Measurements from ENCODE around the gene TP53I11.

Gene TP53I11

GRCh38 chr11:44939673-44940395, 10.8 kb downstream of the TP53I11 start:
- DNase-seq (ENCODE audit: low spot score) = no peak

GRCh38 chr11:44938066-44938691, 12.5 kb downstream of the TP53I11 start:
- DNase-seq (ENCODE audit: low spot score) = no peak

DNA sequence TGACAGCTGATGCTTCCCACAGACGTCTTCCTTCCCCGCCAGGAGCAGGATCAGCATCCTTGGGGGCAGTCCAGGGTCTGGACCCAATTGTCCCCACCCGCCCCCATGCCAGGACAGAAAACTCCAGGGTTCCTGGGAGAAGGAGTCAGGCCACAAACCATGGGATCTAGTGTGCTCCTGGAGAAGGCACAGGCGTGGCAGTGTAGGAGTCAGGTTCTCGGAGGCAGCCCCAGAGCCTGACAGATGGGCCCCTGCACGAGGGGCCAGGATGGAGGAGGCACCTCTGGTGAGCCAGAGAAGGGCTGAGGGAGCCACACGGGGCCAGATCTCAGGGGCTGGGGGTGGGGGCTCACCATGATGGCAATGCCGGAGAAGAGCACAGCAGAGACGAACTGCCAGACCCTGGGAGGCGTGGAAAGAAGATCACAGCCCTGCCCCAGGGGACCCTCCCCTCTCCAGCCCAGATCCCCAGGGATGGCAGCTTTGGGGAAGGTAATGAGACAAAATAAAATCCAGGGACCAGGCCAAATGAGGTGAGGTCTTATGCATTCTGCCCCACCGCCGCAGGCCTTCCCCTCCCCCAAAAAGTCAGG, 13.6 kb downstream of the TP53I11 start:
- no peak for DNase-seq (ENCODE audit: low spot score)

GRCh38 chr11:44936525-44936924, 14.2 kb downstream of the TP53I11 start:
- peak; percentile 76 for DNase-seq (ENCODE audit: low spot score)

DNA sequence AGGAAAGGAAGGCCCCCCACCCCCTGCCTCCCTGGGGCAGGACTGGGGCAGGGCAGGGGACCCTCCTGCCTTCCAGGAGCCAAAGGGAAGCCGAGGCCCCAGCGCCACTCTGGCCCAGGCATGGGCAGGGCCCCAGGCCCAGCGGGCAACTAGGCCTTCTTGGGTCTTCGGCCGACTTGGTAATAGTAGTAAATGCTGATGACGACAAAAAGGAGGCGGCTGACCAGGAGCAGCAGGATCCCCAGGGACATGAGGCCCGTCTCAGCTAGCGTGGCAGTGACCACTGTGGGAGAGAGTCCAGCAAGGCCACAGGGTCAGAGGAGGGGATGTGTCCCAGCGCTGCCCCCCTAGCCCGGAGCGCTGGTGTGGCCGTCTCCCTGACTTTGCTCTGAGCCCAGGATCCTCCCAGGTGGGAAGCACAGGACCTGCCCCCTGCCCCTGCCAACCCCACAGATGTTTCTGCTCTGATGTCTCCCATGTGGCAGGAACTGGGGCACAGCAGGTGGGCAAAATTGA, 15.9 kb downstream of the TP53I11 start:
- no peak for DNase-seq (ENCODE audit: low spot score)

DNA sequence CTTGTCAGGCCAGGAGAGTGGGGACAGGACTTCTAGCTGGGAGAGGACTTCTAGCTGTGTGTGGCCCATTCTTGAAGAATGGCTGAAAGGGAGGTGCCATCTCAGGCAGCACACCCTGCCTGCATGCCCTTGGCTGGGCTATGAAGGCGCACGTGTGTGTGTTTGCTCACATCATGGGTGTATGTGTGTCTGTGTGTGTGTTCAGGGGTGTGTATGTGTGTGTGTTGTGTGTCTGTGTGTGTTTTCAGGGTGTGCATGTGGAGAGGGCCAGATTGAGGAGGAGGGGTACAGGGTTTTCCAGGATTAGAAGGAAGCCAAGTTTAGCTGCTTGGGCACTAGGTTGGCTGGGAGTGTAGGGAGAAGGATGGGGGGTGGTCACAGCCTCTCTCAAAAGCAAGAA, 16.6 kb downstream of the TP53I11 start:
- no peak for DNase-seq (ENCODE audit: low spot score)

DNA sequence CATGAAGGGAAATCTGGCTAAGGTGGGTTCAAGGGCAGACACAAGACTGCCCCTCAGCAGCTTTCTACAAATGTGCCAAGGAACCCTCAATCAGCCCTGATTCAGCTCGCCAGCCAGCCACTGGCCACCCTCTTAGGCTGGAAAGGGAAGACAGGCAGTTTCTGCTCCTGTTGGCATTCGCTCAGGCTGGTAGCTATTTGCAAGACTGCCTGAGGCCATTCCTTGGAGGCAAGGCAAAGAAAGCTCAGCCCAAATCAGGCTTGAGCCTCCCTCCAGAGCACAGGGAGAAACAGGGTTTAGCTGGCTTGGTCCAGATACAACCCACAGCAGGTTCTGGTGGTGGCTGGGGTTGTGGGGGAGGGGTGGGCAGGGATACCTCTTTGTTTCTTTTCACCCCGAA, 19.2 kb downstream of the TP53I11 start:
- no peak for DNase-seq (ENCODE audit: low spot score)

GRCh38 chr11:44930588-44931302, 19.9 kb downstream of the TP53I11 start:
- DNase-seq (ENCODE audit: low spot score) = no peak

DNA sequence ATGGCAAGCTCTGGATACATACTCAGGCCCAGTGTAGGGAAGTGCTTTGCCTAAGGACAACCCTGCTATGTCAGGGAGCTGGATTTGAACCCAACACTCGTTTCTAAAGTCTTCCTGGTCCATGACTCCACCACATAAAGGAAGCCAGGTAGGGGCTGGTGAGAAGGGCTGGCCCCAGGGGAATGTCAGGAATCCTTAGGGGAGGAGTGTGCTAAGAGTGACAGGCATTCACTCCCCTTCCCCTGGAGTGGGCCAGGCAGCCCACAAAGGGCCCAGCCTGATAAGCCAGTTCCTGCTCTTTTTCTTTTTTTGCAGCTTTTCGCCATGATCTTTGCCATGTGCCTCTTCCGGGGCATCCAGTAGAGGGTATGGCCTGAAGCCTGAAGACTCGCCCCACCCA, 21.9 kb downstream of the TP53I11 start:
- DNase-seq (ENCODE audit: low spot score) = no peak

DNA sequence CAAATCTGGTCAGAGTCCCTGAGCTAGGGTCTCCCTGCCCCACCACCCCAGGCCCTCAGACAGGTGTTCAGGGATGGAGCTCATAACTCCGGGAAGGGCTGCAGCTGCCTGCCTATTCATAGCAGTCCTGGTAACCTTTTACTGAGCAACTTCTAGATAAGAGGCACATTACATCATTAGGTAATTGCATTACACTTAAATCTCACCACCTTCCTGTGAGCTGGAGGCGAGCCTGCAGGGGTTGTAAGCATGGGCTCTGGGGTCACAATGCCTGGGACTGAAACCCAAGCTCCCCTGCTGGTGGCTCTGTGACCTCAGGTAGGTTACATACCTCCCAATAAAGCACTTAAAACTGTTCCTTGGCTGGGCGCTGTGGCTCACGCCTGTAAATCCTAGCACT, 22.5 kb downstream of the TP53I11 start:
- no peak for DNase-seq (ENCODE audit: low spot score)

DNA sequence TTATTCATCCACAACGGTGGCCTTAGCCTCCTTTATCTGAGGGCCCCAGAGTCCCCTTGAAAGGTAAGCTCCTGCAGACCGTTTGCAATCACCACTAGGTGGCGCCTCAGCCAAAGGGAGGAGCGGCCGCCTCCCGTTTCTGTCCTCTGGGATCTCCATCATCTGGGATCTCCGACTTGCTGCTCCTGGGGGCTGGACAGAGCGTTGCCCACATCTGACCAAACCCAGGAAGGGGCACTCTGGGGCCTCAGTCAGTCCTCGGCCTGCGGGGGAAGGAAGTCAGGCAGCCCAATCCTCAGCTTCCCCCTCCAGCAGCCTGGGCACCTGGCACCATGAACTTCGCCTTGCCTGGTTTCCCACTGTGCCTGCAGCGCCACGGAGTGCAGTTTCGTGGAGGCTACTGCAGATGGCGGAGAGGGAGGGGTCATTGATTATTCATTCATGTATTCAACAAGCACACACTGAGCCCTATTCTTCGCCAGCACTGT, 23.5 kb downstream of the TP53I11 start:
- peak; percentile 57 for DNase-seq (ENCODE audit: low spot score)

- DNase-seq (ENCODE audit: low spot score) = no peak
These were observed 24.6 kb downstream of the TP53I11 start for GRCh38 chr11:44926036-44926435.

- no peak for DNase-seq (ENCODE audit: low spot score)
These were observed 26.9 kb downstream of the TP53I11 start for GRCh38 chr11:44923806-44924205.

DNA sequence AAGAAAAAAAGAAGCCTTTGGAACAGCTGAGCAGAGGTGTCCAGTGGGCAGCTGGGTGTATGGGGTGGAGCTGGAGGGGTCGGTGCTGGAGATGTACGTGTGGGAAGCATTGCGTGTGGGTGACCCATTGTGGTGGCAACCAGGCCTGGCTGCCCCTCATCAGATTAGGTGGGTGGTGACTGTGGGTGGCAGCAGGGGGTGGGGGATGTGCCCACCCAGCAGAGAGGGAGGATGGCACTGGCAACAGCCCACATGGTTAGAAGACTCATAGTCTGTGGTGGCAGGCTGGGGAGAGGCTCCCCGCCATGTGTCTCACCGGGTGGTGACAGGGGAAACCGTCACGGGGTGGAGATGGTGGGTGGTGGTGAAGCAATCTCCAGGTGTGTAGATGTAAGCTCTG, 27.6 kb downstream of the TP53I11 start:
- DNase-seq (ENCODE audit: low spot score) = no peak

- DNase-seq (ENCODE audit: low spot score) = no peak
These were observed 30.2 kb downstream of the TP53I11 start for GRCh38 chr11:44920451-44920850.

- DNase-seq (ENCODE audit: low spot score) = no peak
These were observed 32.9 kb downstream of the TP53I11 start for GRCh38 chr11:44917741-44918140.

DNA sequence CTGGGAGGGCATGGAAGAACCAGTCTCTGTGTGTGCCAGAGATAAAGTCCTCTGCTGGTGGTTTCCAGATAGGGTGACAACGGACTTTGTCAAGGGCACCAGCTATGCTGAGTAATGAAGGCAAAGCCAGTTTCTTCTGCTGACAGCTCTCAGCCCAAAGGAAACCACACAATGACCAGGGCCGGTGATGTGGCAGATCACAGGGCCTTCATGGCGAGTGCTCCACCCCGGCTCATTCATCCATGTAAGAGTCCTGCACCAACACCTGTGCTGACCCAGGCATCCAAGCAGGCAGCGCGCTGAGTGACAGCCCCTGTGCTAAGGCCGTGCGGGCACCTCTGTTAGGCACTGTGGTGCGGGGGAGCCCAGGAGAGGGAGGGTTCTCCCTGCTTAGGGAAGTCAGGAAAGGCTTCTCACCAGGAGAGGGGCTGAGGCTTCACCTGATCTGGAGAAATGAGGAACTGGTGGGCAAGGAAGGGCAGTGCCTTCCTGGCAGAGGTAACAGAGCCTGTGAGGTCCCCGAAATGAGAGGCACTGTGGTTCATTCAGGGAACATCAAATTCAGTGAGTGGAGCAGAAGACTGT, 33.8 kb downstream of the TP53I11 start:
- no peak for DNase-seq (ENCODE audit: low spot score)

GRCh38 chr11:44916331-44916730, 34.4 kb downstream of the TP53I11 start:
- no peak for DNase-seq (ENCODE audit: low spot score)

- peak; percentile 55 for DNase-seq (ENCODE audit: low spot score)
These were observed 35.1 kb downstream of the TP53I11 start for GRCh38 chr11:44915621-44916020.

DNA sequence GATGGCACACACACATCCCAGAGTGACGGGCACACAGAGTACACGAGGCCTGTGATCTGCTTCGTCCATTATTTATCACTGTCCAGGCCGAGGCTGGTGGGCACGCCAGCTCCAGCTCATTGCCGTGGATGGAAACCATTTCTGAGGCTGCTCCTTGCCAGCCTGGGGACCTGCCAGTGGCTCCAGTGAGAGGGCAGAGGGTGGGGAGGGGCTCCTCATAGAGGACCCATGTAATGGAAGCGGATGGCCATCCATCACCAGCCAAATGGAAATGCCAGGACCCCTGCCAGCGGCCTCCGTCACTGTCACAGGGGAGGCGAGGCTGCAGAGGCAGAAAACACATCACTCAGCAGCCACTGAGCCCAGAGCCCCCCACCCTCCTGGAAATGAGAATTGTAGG, 35.7 kb downstream of the TP53I11 start:
- no peak for DNase-seq (ENCODE audit: low spot score)

DNA sequence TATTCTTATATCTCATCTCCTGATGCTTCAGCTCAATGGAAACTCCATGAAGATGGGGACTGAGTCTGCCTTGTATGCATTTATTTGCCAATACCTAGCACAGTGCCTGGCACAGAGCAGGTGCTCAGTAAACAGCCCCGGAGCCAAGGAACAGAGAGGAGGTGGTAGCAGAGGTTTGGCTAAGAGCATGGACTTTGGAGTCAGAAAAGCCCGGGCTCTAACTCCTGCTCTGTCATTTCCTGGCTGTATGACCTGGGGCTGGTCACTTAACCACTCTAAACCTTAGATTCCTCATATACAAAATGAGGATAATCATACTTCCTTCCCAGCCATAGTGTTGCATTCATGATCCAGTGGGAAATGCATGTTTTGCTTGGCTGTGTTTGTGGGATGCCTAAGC, 36.6 kb downstream of the TP53I11 start:
- no peak for DNase-seq (ENCODE audit: low spot score)

DNA sequence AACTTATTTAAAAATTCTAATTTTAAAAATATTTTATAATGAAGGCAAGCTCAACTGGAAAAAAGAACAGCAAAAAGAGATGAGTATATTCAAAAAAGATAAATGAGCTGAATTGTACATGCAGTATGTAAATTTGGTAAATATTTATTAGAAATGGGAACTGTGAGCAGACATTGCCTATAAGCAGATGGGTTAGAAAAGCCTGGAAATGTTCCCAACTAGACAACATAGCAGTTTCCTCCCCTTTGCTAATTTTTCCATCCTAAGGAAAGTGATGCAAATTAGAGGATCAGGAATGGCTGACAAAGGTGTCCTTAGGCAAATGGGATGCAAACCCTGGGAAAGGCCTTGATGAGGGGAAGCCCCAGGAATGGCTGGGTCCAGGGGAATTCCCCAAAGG, 37.2 kb downstream of the TP53I11 start:
- DNase-seq (ENCODE audit: low spot score) = no peak

All from germinal center (tissue), 1 donor.